Heart left ventricle (tissue), 13 donors: ENCODE results near the gene DMTF1.

Experiments used
- CTCF ChIP-seq, 12 donors: fragments of 200-600 bp; sonication (generic) in 4 of 12; IDR thresholded peaks; one replicate each; pipeline versions ENCODE4 v1.5.0 to v1.8.0; 2018 to 2022; ENCODE audit warnings: antibody characterized with exemption in 12 of 12, mild to moderate bottlenecking in 5 of 12
- POLR2A ChIP-seq, 2 donors: fragments of 450-650 bp; IDR thresholded peaks; one replicate each; pipeline ENCODE4 v1.6.1; 2017; ENCODE audit warnings: antibody characterized with exemption in 2 of 2, mild to moderate bottlenecking in 2 of 2, moderate library complexity in 2 of 2
- donor health status: ischemic (EF 13 %, LVEDD 7.1; RV severe dilation, severe dysfunction).
- donor health status: DM: no; HTN: yes; CAD: no.
- donor health status: DM: no; HTN: no; CAD: no.
- donor health status: ischemic (EF 25% LVEDD 6.9; RV normal size, moderate dysfunction).
- donor health status: ischemic (EF 25% LVEDD 5.7; RV mildly dilated, moderate dysfunction).
- donor health status: ischemic (EF 35%, LVEDD 5.7; RV mildly dilated, moderate dysfunction).
- donor health status: nonischemic (EF 11% LVEDD 7.7; RV severe dilation, severe dysfunction).
- donor health status: DM: yes; HTN: yes; CAD: no.
- donor health status: PGD.
- donor health status: ischemic (EF 29% LVEDD 5.4; RV normal size, mild dysfunction).
- donor health status: nonischemic (EF 23%, LVEDD 6.1; RV moderate dilation, normal function).

GRCh38 chr7:87154569-87154968 is 2.3 kb downstream of the DMTF1 start:
- no peak for TF ChIP-seq CTCF (IDR thresholded peaks at IDR 0.05)
- TF ChIP-seq POLR2A (IDR thresholded peaks at IDR 0.05) = no peak
